ENCODE data around the gene RAB40A. TPM values are rescaled to one million over a fixed set of nuclear protein-coding genes. Genes with fewer than 3 reads are reported as not detected.

The RAB40A gene
- total and polyA plus RNA-seq, 9 of the 15 experiments (the other 6 are each of a cell fraction or from before 2014, with no cell fraction given), result 0.07 to 0.15 (median 0.10) TPM; not detected in 3

GRCh38 chrX:103536071-103536470 lies 16.8 kb upstream of the RAB40A start (continued):
- no peak for TF ChIP-seq MCM2 (IDR thresholded peaks at IDR 0.05; ENCODE audit: low read depth)
- no peak for TF ChIP-seq GABPA (tag; conservative IDR thresholded peaks at IDR 0.05; ENCODE audit: low read depth)
- TF ChIP-seq RB1 (IDR thresholded peaks at IDR 0.05; ENCODE audit: low read depth), result no peak
- no peak for TF ChIP-seq TCF15 (CRISPR knock-in tag; IDR thresholded peaks at IDR 0.05)
- TF ChIP-seq RUNX1 (IDR thresholded peaks at IDR 0.05; ENCODE audit: low read depth), result no peak
- TF ChIP-seq YY1 (IDR thresholded peaks at IDR 0.05; ENCODE audit: borderline replicate concordance in 1 of 3, control insufficient read depth in 1 of 3, extremely low read depth in 1 of 3, insufficient read depth in 3 of 3, insufficient read length in 1 of 3, insufficient replicate concordance in 2 of 3, low read depth in 1 of 3, low read length in 2 of 3), result no peak
- TF ChIP-seq RBM22 (IDR thresholded peaks at IDR 0.05; ENCODE audit: low read depth, low read length, poor library complexity, severe bottlenecking), result no peak
- TF ChIP-seq ZNF444 (CRISPR knock-in tag; IDR thresholded peaks at IDR 0.05), result no peak
- no peak for TF ChIP-seq MNT (conservative IDR thresholded peaks at IDR 0.05)
- TF ChIP-seq ZNF511 (CRISPR knock-in tag; IDR thresholded peaks at IDR 0.05), result no peak
- no peak for TF ChIP-seq MECOM (CRISPR knock-in tag; IDR thresholded peaks at IDR 0.05)

Data from K562 (cell line).